ENCODE measurements around the gene PLEKHA7.

DNA sequence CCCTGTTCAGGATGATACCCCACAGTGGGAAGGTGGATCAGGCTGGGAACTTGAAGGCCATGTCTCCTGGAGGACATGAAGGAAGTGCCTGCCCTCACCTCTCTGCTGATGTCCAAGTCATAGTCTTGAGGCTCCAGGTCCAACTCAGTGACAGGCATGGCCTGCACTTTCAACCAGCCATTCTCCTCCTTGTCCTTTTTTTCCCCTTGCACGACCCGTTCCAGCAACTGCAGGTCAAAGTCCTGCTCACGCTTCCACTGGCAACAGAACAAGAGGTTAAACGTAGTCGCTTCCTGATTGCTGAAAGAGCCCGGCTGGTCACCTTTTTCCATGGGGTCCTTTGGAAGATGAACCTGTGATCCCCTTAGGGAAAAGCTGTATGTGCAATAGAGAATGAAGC lies 228.1 kb downstream of the PLEKHA7 start:
- TF ChIP-seq CTCF (IDR thresholded peaks at IDR 0.05) (no peak), POLR2A (IDR thresholded peaks at IDR 0.05) (no peak)
